Pancreas (tissue), 10 donors: ENCODE measurements around the gene STAG2. TPM values are rescaled to one million over a fixed set of nuclear protein-coding genes. Genes with fewer than 3 reads are reported as not detected.
A peak's percentile ranks its signal among the peaks of the same experiment; 100 is the strongest.
"Not testable (repeated sequence)": the region's sequence is repeated elsewhere in the genome, so short reads cannot be mapped to it uniquely, and the experiment has no call there.

Source experiments
- ATAC-seq, 4 donors: fragments of 200-7000 bp; cut with Tn5 transposase; one replicate each; pipeline versions ENCODE4 v1.8.0 to v1.9.1; 2020; ENCODE audit warnings: mild to moderate bottlenecking in 4 of 4, moderate library complexity in 4 of 4
- DNase-seq, 6 donors: peaks; one replicate each; pipeline ENCODE4 v3.0.0-alpha.2; 2020
- FAIRE-seq: peaks from 2 replicates; lab custom pipeline; 2012; peaks lifted over from hg19 to GRCh38; lab: Jason Lieb, UNC
- H3K27ac ChIP-seq, 4 donors: fragments of 200-600 bp; sonication (generic); 1 replicate in 3 of 4; 2 replicates in 1 of 4; pipeline versions ENCODE4 v1.5.0 to v1.8.0; 2020
- H3K27me3 ChIP-seq, 4 donors: fragments of 200-600 bp; one replicate each; pipeline ENCODE4 v1.8.0; 2021
- H3K36me3 ChIP-seq, 3 donors: fragments of 200-600 bp; sonication (generic) in 1 of 3; one replicate each; pipeline versions ENCODE4 v1.5.0 to v1.8.0; 2020 to 2021
- H3K4me1 ChIP-seq, 3 donors: fragments of 200-600 bp; one replicate each; pipeline ENCODE4 v1.8.0; 2021
- H3K4me3 ChIP-seq, 4 donors: fragments of 200-600 bp; sonication (generic) in 2 of 4; one replicate each; pipeline versions ENCODE4 v1.5.0 to v1.8.0; 2020 to 2021
- H3K9me3 ChIP-seq, 4 donors: fragments of 200-600 bp; one replicate each; pipeline ENCODE4 v1.8.0; 2021
- CTCF ChIP-seq, 4 donors: fragments of 200-600 bp; sonication (generic) in 3 of 4; IDR thresholded peaks; one replicate each; pipeline versions ENCODE4 v1.5.0 to v1.8.0; 2021; ENCODE audit warnings: antibody characterized with exemption in 4 of 4
- WGBS, 2 donors: extraction: QIAGEN DNeasy Blood & Tissue Kit; methylation state at CpG; one replicate each; pipeline ENCODE4 v1.1.7; 2013; 5-methylcytosine and 5-hydroxymethylcytosine counted together
- intact Hi-C, 3 donors: fragments of 100-400 bp; cut with DNase I; formaldehyde crosslinking; loops; one replicate each; pipeline versions ENCODE4 v1.11.1 to v1.14.2; 2022
- polyA plus RNA-seq, 2 donors: library from polyadenylated mRNA; stranded (reverse); fragments of 200-250 nt; gene quantifications; one replicate each; pipeline ENCODE4 v1.2.3, GENCODE V29; 2013
- total RNA-seq, 6 donors: library from RNA; stranded (reverse); fragmentation: NEBNext Ultra II Directional in 4 of 6; extraction: Animal tissue kit (Norgen Biotek cat#: 25700) in 4 of 6; gene quantifications; one replicate each; pipeline versions ENCODE4 v1.2.1 to v1.2.4, GENCODE V29; 2021 to 2023
- donor health status: healthy with polysubstance abuse.
- donor health status: DM: no; HTN: no; CAD: no; lungs with moderate emphysema.
- donor health status: DM: no; HTN: no; CAD: no.
- donor health status: control.
- donor health status: control.
- donor health status: Bipolar disorder and iron deficiency.
- donor health status: DM: yes; HTN: yes; CAD: no.
- donor health status: DM: no; HTN: no; CAD: no.
- donor health status: DM: no; HTN: no; CAD: no.
- donor health status: DM: yes; HTN: yes; CAD: no.

Gene STAG2
- total and polyA plus RNA-seq, 8 donors, result 7.1 to 42.8 (median 28.3) TPM

GRCh38 chrX:124098089-124098488 lies 136.6 kb downstream of the STAG2 start:
- no peaks in the 10 kb centered on the region for H3K27me3 ChIP-seq
- no peaks in the 10 kb centered on the region for H3K9me3 ChIP-seq
- ATAC-seq, result peak in 3 of 4 donors; percentile 74 to 79 (median 76)
- H3K4me3 ChIP-seq, result no peak overlapping the region
- peak; percentile 20 to 49 (median 38) for TF ChIP-seq CTCF (IDR thresholded peaks at IDR 0.05)
- H3K27ac ChIP-seq, result no peak overlapping the region
- FAIRE-seq, result peak; percentile 98
- no peaks in the 10 kb centered on the region for H3K36me3 ChIP-seq
- H3K4me1 ChIP-seq, result no peaks in the 10 kb centered on the region
- DNase-seq, result no peak
- intact Hi-C loops, result no loop called here

GRCh38 chrX:124103966-124104365 lies 142.5 kb downstream of the STAG2 start:
- WGBS, 2 donors, result 77 to 89% methylated on average over 5 of the region's 5 CpGs

GRCh38 chrX:124104512-124104911 lies 143.0 kb downstream of the STAG2 start:
- H3K4me1 ChIP-seq, H3K9me3 ChIP-seq, H3K27me3 ChIP-seq, H3K27ac ChIP-seq, H3K4me3 ChIP-seq, DNase-seq, intact Hi-C loops, H3K36me3 ChIP-seq, FAIRE-seq, ATAC-seq: not testable (repeated sequence)
- WGBS, 2 donors, result 91 to 97% methylated on average over 7 of the region's 7 CpGs

More at GRCh38 chrX:124103966-124104365, 142.5 kb downstream of the STAG2 start:
- Histone ChIP-seq H3K27me3 (no peaks in the 10 kb centered on the region), H3K27ac (no peak overlapping the region), H3K4me1 (no peaks in the 10 kb centered on the region), H3K9me3 (no peaks in the 10 kb centered on the region), H3K4me3 (no peak overlapping the region), H3K36me3 (no peaks in the 10 kb centered on the region)
- ATAC-seq (no peak), DNase-seq (no peak), FAIRE-seq (no peak)
- no peak for TF ChIP-seq CTCF (IDR thresholded peaks at IDR 0.05)
- intact Hi-C loops, result no loop called here

DNA sequence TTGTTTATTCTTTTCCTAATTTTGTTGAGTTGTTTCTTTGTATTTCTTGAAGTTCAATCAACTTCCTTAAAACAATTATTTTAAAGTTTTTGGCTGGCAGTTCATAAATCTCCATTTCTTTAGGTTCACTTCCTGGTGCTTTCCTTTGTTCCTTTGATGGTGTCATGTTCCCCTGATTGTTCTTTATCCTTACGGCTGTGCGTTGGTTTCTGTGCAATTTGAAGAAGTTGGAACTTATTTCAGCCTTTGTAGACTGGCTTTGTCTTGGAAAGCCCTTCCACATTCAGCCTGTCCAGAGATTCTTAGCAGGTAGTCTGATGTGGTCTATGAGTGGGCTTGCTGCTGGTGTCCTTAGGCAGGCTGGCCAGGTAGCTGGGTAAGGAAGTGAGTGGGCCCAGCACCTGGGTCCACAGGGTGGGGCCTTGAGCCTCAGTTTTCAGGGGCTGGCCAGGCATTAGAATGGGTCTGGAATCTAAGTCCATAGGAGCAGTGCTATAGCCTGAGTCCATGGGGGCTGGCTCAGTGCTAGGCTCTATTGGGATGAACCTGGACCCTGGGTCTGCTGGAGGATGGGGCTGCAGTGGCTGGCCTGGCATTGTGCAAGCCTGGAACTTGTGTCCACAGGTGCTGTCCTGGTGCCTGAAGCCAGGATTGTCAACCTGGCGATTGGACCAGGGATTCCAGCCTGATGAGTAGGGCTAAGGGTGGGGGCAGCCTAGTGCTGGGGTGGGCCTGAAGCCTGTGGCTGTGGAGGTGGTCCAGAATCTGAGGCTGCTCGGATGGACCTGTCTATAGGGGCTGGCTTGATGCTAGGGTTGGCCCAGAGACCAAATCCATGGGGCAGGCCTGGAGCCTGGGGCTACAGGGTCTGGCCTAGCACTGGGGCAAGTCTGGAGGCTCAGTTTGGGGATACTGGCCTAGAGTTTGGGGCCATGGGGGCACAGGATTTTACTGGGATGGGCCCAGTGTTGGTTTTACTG lies 152.4 kb downstream of the STAG2 start:
- Histone ChIP-seq H3K4me3 (no peak overlapping the region), H3K9me3 (no peaks in the 10 kb centered on the region), H3K4me1 (no peaks in the 10 kb centered on the region), H3K27ac (no peak overlapping the region), H3K27me3 (no peaks in the 10 kb centered on the region), H3K36me3 (no peaks in the 10 kb centered on the region)
- 77 to 91% methylated on average over 4 of the region's 4 CpGs for WGBS, 2 donors
- no peak for TF ChIP-seq CTCF (IDR thresholded peaks at IDR 0.05)
- intact Hi-C loops, result no loop called here
- FAIRE-seq, result no peak
- ATAC-seq, result no peak
- DNase-seq, result no peak

DNA sequence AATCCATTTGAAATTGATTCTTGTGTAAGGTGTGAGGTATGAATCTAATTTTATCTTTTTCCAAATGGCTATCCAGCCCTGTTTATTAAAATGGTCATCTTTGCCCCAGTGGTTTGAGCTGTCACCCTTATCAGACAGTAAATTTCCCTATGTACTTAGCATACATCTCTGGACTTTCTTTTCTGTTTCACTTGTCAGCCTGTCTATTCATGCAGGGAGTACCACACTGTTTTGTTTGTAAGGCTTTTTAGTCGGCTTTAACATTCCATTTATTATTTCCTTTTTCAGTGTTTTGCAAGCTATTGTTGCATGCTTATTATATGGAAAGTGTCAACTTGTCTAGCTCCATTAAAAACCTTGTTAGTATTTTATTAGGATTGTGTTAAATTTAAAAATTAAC lies 155.8 kb downstream of the STAG2 start:
- TF ChIP-seq CTCF (IDR thresholded peaks at IDR 0.05), result no peak
- DNase-seq, result no peak
- intact Hi-C loops, result no loop called here
- no peak for FAIRE-seq
- no peaks in the 10 kb centered on the region for H3K4me1 ChIP-seq
- ATAC-seq, result no peak
- no peaks in the 10 kb centered on the region for H3K36me3 ChIP-seq
- H3K27ac ChIP-seq, result no peak overlapping the region
- no peaks in the 10 kb centered on the region for H3K27me3 ChIP-seq
- no peaks in the 10 kb centered on the region for H3K9me3 ChIP-seq
- H3K4me3 ChIP-seq, result no peak overlapping the region
- WGBS, 2 donors, result 54 to 60% methylated on average over 1 of the region's 1 CpG
